ENCODE measurements around the gene GAS6.

- TF ChIP-seq EZH2 (IDR thresholded peaks at IDR 0.05; ENCODE audit: insufficient read depth, poor library complexity, severe bottlenecking), result no peak
- no peak for TF ChIP-seq EZH2phosphoT487 (IDR thresholded peaks at IDR 0.05; ENCODE audit: insufficient read depth, low read depth)
Measured at GRCh38 chr13:113869263-113869662, 5.4 kb upstream of the GAS6 start.

Data from GM23248 (cell line).